Activated CD8-positive, alpha-beta T cell treated with anti-CD3 and anti-CD28 coated beads, Interleukin-2, amount 10 ng/mL, durations not matched to agents 7 days and 5 days (primary cell): ENCODE data around the gene YPEL4. TPM values are rescaled to one million over a fixed set of nuclear protein-coding genes. Genes with fewer than 3 reads are reported as not detected.

Experiments used
- ATAC-seq: fragments of 150-1000 bp; cut with Tn5 transposase; one replicate; pipeline ENCODE4 v1.10.0; 2021; ENCODE audit warnings: moderate library complexity
- CTCF ChIA-PET: fragments of 350-600 bp; sonication (Branson Sonifier 250); formaldehyde crosslinking; loops from one replicate; lab custom pipeline; 2021; ENCODE audit warnings: antibody characterized with exemption; lab: Charles Lee
- POLR2A ChIA-PET: fragments of 350-600 bp; sonication (Branson Sonifier 250); formaldehyde crosslinking; loops from one replicate; lab custom pipeline; 2021; ENCODE audit warnings: antibody characterized with exemption; lab: Charles Lee
- DNase-seq: peaks from one replicate; pipeline ENCODE4 v3.0.0-alpha.2; 2020
- H3K27ac Mint-ChIP-seq: one replicate; pipeline ENCODE4 v1.8.0; 2021; ENCODE audit warnings: mild to moderate bottlenecking, mixed read lengths
- H3K27me3 Mint-ChIP-seq: one replicate; pipeline ENCODE4 v1.8.0; 2021; ENCODE audit warnings: low read depth, mixed read lengths
- H3K36me3 Mint-ChIP-seq: one replicate; pipeline ENCODE4 v1.8.0; 2021; ENCODE audit warnings: low read depth, mixed read lengths
- H3K4me1 Mint-ChIP-seq: one replicate; pipeline ENCODE4 v1.8.0; 2021; ENCODE audit warnings: low read depth, mixed read lengths
- H3K4me3 Mint-ChIP-seq: one replicate; pipeline ENCODE4 v1.8.0; 2021; ENCODE audit warnings: mild to moderate bottlenecking, mixed read lengths
- H3K9me3 Mint-ChIP-seq: one replicate; pipeline ENCODE4 v1.8.0; 2022; ENCODE audit warnings: mixed read lengths; ENCODE audit not compliant: insufficient read depth
- total RNA-seq, 2 experiments: library from RNA; stranded (reverse); gene quantifications; one replicate each; pipeline ENCODE4 v1.2.3, GENCODE V29; 2021

YPEL4 gene
- total RNA-seq, 2 experiments from 2014 or later = 0.11 to 0.13 TPM

DNA sequence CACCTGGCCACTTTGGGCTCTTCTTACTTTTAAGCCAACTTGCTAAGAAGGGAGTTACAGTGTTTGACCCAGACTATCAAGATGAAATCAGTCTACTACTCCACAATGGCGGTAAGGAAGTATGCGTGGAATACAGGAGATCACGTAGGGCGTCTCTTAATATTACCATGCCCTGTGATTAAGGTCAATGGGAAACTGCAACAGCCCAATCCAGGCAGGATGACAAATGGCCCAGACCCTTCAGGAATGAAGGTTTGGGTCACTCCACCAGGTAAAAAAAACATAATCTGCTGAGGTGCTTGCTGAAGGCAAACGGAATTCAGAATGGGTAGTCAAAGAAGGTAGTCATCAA is 1.0 kb upstream of the YPEL4 start:
- H3K4me1 Mint-ChIP-seq = peaks cover 60% of the 10 kb centered on the region
- H3K27ac Mint-ChIP-seq = no peak overlapping the region
- no peaks in the 10 kb centered on the region for H3K36me3 Mint-ChIP-seq
- ATAC-seq (no peak), DNase-seq (no peak)
- H3K4me3 Mint-ChIP-seq = no peak overlapping the region
- CTCF ChIA-PET = interaction anchor here (2.4 kb wide), 1 partner anchor 10 kb away, joined by 12 read pairs; no protein-coding TSS in a partner anchor
- peaks cover 39% of the 10 kb centered on the region for H3K27me3 Mint-ChIP-seq
- no peaks in the 10 kb centered on the region for H3K9me3 Mint-ChIP-seq
- POLR2A ChIA-PET = interaction anchor here (2.0 kb wide), 1 partner anchor 16 kb away, joined by 4 read pairs; no protein-coding TSS in a partner anchor

DNA sequence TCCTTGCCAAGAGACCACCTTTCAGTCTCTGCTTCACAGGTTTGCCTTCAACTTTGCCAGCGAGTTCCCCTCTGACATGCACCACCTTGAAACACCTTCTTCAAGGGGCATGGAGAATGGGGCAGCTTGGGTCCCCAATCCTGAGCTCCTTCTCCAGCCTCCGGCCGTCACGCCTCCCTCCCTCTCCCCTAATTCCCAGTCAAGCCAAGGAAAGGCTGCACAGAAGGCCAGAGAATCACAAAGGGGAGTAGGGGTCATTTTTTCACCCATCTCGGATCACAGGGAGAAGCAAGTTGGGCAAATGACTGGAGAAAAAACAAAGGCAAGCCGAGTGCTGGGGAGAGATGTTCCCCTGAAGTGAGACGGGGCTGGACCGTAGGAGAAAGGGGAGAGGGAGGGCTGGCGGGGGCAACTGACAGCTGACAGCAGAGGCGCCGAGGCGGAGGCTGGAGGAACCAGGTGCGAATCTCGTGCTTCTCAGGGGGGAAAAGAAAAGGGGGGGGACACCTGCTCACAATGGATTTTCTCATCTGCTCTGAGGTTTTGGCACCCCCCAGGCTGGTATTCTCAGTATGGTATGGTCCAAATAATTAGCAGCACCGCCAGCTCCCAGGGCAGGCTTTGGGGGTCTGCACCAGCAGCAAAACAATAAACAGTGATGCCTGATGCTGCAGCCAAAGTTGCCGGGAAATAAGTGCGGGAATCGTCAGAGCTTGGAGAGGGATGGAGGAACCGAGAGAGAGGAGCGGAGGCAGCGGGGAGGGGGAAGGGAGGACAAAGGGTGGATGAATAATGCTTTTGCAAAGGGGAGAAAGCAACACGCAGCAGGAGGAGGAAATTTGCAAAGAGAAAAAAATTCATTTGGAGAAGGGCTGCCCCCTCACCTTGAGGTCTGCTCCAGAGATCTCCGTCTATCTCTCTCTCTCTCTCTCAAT is 644 bp downstream of the YPEL4 start:
- Mint-ChIP-seq H3K4me3 (peak overlapping the region; percentile 71), H3K36me3 (no peaks in the 10 kb centered on the region), H3K4me1 (peaks cover 61% of the 10 kb centered on the region), H3K27ac (peak overlapping the region; percentile 71), H3K27me3 (peaks cover 42% of the 10 kb centered on the region), H3K9me3 (no peaks in the 10 kb centered on the region)
- DNase-seq = no peak
- POLR2A ChIA-PET = interaction anchor here (0.6 to 1.9 kb wide), 3 partner anchors 9 to 976 kb away, joined by 3 to 8 read pairs (median 5); partner anchors contain the start of gene UBE2L6
- CTCF ChIA-PET = interaction anchor here (1.0 to 16.2 kb wide), 6 partner anchors 9 to 191 kb away, joined by 3 to 421 read pairs (median 11); partner anchors contain the start of gene UBE2L6
- no peak for ATAC-seq

DNA sequence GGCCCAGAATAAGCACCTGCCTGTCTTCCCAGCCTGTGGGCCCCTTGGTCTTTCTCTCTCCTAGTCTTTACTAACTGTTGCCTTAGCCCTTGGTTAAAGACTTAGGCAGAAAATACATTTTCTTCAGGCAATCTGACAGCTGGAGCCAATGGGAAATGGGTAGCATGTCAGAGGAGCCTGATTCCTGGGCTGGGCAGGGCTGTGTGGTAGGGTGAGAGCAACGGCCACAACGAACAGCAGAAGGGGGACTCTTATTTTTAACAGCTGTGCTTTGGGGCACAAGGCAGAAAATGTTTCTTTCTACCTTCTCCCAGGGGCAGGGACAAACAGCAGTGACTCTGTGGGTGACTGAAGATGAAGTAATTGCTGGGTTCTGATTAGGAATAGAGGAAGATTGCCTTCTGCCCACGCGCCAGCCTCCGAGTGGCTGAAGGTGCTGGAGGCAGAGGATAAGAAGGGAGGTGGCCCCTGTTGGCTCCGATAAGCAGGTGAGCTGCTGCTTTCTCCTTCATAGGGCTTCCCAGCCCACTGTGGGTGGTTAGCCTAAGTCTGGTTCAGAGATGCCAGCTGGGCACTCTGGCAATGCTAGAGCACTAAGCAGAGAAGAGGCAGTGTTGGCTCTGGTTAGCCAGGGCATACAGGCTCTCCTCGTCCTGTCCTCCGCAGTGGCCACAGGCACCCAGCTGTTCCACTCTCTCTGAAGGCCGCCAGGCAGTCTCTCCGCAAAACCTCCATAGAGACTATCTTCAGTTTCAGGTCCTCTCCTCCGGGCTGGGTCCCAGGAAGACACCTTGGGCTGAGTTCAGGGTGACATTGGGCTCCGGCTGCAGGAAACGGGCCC is 1.5 kb downstream of the YPEL4 start:
- Mint-ChIP-seq H3K9me3 (no peaks in the 10 kb centered on the region), H3K4me3 (peak overlapping the region; percentile 71), H3K27me3 (peaks cover 48% of the 10 kb centered on the region), H3K27ac (no peak overlapping the region), H3K4me1 (peaks cover 58% of the 10 kb centered on the region), H3K36me3 (no peaks in the 10 kb centered on the region)
- CTCF ChIA-PET = interaction anchor here (1.0 to 16.2 kb wide), 6 partner anchors 8 to 190 kb away, joined by 3 to 421 read pairs (median 11); partner anchors contain the start of gene UBE2L6
- POLR2A ChIA-PET = interaction anchor here (0.6 to 1.9 kb wide), 3 partner anchors 9 to 977 kb away, joined by 3 to 8 read pairs (median 5); partner anchors contain the start of gene UBE2L6
- no peak for DNase-seq
- no peak for ATAC-seq

DNA sequence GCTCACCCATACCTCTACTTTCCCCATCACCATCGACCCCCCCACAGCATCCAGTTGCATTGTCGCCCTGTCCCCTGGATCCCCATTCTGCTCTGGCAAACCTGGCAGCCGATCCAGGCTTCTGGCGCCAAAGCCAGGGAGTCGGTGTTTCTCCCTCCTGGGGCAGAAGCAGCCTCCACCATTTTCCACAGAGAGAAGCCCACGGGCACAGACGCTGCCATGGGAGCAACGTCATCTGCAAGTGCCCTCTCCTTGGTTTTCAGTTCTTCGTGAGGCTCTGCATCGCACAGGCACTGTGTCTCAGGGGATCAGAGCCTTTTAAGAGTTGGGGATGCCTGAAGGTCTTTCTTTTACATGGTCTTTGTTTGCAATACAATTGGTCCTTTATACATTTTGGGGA is 2.3 kb downstream of the YPEL4 start:
- Mint-ChIP-seq H3K9me3 (no peaks in the 10 kb centered on the region), H3K4me1 (peaks cover 52% of the 10 kb centered on the region), H3K27me3 (peaks cover 52% of the 10 kb centered on the region), H3K27ac (no peak overlapping the region), H3K4me3 (no peak overlapping the region), H3K36me3 (no peaks in the 10 kb centered on the region)
- POLR2A ChIA-PET = interaction anchor here (1.3 to 1.9 kb wide), 2 partner anchors 80 to 322 kb away, joined by 5 to 8 read pairs; partner anchors contain the start of genes TNKS1BP1 and UBE2L6
- ATAC-seq = no peak
- no peak for DNase-seq
- CTCF ChIA-PET = interaction anchor here (1.1 to 16.2 kb wide), 5 partner anchors 10 to 190 kb away, joined by 3 to 421 read pairs (median 6); partner anchors contain the start of gene UBE2L6

DNA sequence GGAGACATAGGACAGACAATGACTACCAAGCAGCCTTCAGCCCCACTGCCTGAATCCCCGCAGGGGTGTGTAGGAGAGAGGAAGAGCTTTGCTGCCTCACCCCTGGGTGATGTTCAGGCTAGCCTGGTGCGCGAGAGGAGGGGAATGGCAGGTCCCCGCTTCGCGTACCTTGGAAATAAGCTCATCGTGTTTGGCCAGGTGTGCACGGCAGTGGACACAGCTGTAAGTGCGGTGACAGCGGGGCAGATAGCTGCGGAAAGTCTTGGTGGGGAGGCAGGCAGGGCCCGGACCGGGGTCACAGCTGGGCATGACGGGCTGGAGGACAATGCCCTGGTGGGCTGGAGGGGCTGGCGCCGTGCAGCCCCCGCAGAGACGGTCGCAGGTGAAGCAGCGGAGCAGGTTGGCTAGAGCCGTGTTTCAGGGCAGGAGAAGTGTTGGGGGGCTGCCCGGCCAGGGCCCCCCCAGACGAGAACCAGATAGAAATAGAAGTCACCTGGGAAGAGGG is 2.9 kb downstream of the YPEL4 start:
- no peak overlapping the region for H3K27ac Mint-ChIP-seq

DNA sequence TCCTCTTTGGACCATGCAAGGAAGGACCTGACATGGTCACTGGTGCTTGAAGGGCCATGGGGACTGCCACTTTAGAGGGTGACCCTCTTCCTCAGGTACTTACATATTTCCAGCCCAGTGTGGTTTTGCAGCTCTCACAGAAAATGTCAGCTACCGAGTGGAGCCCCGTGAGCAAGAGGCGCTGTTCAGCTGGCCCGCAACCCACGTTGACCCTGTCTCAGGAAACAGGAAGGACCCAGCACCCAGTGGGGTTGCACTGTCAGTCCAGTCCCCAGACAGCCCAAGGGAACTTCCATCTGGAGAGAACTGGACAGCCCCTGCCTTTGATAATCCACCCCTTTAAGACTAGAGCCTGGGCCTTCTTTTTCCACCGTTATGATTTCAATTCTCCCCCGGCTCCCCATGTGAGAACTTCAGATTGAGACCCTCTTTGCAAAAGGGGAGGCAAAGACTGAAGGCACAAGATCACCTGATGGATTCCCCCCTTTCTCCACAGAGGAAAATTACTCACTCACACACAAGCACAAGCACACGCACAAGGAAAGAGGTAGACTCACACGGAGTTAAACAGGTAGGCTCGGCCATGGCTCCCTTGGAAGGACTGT is 3.4 kb downstream of the YPEL4 start:
- ATAC-seq = no peak
- no peaks in the 10 kb centered on the region for H3K9me3 Mint-ChIP-seq
- no peak overlapping the region for H3K27ac Mint-ChIP-seq
- peaks cover 52% of the 10 kb centered on the region for H3K4me1 Mint-ChIP-seq
- no peak overlapping the region for H3K4me3 Mint-ChIP-seq
- peaks cover 52% of the 10 kb centered on the region for H3K27me3 Mint-ChIP-seq
- H3K36me3 Mint-ChIP-seq = no peaks in the 10 kb centered on the region
- POLR2A ChIA-PET = interaction anchor here (0.9 to 1.3 kb wide), 2 partner anchors 79 to 321 kb away, joined by 3 to 5 read pairs; partner anchors contain the start of genes TNKS1BP1 and UBE2L6
- CTCF ChIA-PET = interaction anchor here (0.8 to 16.2 kb wide), 6 partner anchors 9 to 189 kb away, joined by 3 to 421 read pairs (median 4); partner anchors contain the start of gene UBE2L6
- DNase-seq = no peak

More for the DNA sequence above, 2.9 kb downstream of the YPEL4 start:
- Mint-ChIP-seq H3K9me3 (no peaks in the 10 kb centered on the region), H3K4me1 (peaks cover 50% of the 10 kb centered on the region), H3K36me3 (no peaks in the 10 kb centered on the region), H3K27me3 (peaks cover 52% of the 10 kb centered on the region), H3K4me3 (no peak overlapping the region)
- POLR2A ChIA-PET = interaction anchor here (0.9 to 1.3 kb wide), 2 partner anchors 79 to 322 kb away, joined by 3 to 5 read pairs; partner anchors contain the start of genes TNKS1BP1 and UBE2L6
- ATAC-seq (no peak), DNase-seq (no peak)
- CTCF ChIA-PET = interaction anchor here (0.8 to 16.2 kb wide), 7 partner anchors 10 to 189 kb away, joined by 3 to 421 read pairs (median 5); partner anchors contain the start of gene UBE2L6

DNA sequence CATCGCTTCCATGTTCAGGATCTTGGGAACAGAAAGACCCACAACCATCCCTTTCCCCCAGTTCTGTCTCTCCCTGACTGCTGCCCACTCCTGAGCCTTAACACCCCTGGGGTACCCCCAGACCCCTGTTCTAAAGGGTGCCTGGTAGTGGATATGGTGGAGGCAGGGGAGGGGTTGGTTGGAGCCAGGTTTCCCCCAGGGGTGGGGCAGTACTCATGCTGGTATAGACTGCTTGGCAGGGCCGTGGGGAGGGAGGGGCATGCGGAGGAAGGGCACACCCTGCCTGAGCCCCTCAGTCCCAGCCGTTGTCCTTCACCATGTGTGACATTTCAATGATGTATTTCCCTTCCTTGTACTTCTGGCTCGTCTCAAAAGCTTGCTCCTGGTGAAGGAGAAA is 4.0 kb downstream of the YPEL4 start:
- Mint-ChIP-seq H3K4me3 (no peak overlapping the region), H3K27ac (no peak overlapping the region), H3K27me3 (peaks cover 54% of the 10 kb centered on the region), H3K36me3 (no peaks in the 10 kb centered on the region), H3K9me3 (no peaks in the 10 kb centered on the region), H3K4me1 (peaks cover 53% of the 10 kb centered on the region)
- POLR2A ChIA-PET = no interaction called here
- DNase-seq (no peak), ATAC-seq (no peak)
- CTCF ChIA-PET = interaction anchor here (1.2 to 16.2 kb wide), 9 partner anchors 9 to 188 kb away, joined by 3 to 421 read pairs (median 9); partner anchors contain the start of gene UBE2L6

DNA sequence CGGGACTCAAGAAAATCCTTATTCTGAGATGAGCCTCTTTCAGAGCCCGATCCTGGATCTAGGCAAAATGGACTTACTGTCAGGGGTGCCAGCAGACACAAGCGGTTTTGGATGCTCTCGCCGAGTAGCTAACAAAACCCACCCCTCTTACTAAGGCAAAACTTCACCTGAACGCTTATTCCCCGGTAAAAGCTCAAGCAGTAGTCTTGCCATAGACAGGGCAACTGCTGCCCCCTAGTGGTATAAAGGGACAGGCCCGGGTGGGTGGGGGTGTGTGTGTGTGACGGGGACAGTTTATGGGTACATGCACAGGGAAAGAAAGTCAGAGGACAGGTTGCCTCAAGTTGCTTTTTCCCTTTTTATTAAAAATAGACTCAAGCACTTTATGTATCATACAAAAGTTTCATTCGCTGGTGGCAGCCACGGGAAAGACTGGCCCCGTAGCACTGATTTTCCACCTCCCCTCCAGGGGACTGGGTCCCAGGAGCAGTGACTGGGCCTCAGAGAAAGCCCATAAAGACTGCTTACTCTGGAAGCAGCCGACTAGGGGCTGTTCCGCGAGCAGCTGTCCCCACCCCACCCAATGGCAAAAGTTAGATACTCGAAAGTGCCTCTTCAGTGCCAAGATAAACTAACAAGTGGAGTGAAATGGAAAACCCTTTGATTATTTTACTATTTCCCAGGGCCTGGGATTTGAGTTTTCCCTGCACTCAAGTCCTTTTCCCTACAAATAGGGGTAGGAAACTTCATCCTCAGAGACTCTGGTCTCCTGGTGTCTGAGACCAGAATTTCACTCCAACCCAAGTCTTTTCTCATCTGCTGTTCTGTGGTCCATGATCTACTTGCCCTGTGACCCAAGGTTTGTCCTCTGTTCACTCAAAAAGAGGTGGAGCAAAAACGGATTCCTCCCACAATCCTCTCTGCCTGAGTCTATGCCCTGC is 4.7 kb downstream of the YPEL4 start:
- H3K27me3 Mint-ChIP-seq = peaks cover 53% of the 10 kb centered on the region
- ChIA-PET CTCF (interaction anchor here (0.6 to 16.2 kb wide), 42 partner anchors 9 to 919 kb away, joined by 3 to 421 read pairs (median 5); partner anchors contain the start of genes CLP1, RTN4RL2, SELENOH and TIMM10), POLR2A (interaction anchor here (0.6 to 1.0 kb wide), 4 partner anchors 67 to 128 kb away, joined by 3 to 5 read pairs (median 4); partner anchors contain the start of genes MED19, SELENOH, TMX2 and UBE2L6)
- peak; percentile 91 for DNase-seq
- H3K4me3 Mint-ChIP-seq = no peak overlapping the region
- H3K9me3 Mint-ChIP-seq = no peaks in the 10 kb centered on the region
- peak; percentile 86 for ATAC-seq
- no peaks in the 10 kb centered on the region for H3K36me3 Mint-ChIP-seq
- H3K27ac Mint-ChIP-seq = no peak overlapping the region
- peaks cover 51% of the 10 kb centered on the region for H3K4me1 Mint-ChIP-seq

DNA sequence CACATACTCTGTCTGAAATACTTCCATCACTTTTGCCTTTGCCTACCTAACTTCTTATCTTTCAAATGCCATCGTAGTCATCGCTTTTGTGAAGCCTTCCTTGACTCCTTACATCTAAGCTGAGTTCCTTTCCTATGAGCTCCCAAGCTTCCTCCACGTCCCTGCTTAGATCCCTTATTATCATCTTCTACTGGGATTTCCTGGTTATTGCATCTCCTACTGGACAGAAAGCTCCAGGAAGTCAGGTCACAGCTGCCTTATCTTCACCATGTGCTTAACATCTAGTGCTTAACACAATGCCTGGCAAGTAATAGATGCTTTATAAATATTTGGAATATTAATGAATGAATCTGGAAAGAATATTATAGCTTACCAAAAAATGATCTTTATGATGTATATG is 5.9 kb downstream of the YPEL4 start:
- no peaks in the 10 kb centered on the region for H3K36me3 Mint-ChIP-seq
- no peak overlapping the region for H3K27ac Mint-ChIP-seq
- ChIA-PET CTCF (interaction anchor here (0.7 to 16.2 kb wide), 31 partner anchors 9 to 298 kb away, joined by 3 to 421 read pairs (median 7); partner anchors contain the start of genes CLP1, RTN4RL2, SELENOH and TIMM10), POLR2A (interaction anchor here (0.6 kb wide), 1 partner anchor 267 kb away, joined by 3 read pairs; no protein-coding TSS in a partner anchor)
- no peaks in the 10 kb centered on the region for H3K9me3 Mint-ChIP-seq
- no peak for ATAC-seq
- no peak overlapping the region for H3K4me3 Mint-ChIP-seq
- no peak for DNase-seq
- H3K27me3 Mint-ChIP-seq = peaks cover 44% of the 10 kb centered on the region
- peaks cover 52% of the 10 kb centered on the region for H3K4me1 Mint-ChIP-seq
